Psoas muscle (tissue), 8 donors: ENCODE data around the gene LOC128125822. TPM values are rescaled to one million over a fixed set of nuclear protein-coding genes. Genes with fewer than 3 reads are reported as not detected.

Experiments used
- ATAC-seq, 4 donors: fragments of 200-7000 bp; cut with Tn5 transposase; one replicate each; pipeline ENCODE4 v1.9.1; 2020; ENCODE audit warnings: moderate library complexity in 3 of 4, mild to moderate bottlenecking in 2 of 4
- DNase-seq, 2 donors: peaks; one replicate each; pipeline ENCODE4 v3.0.0-alpha.2; 2020
- H3K27ac ChIP-seq: fragments of 200-600 bp; one replicate; pipeline ENCODE4 v1.8.0; 2022
- H3K27me3 ChIP-seq, 3 donors: fragments of 200-600 bp in 1 of 3; one replicate each; pipeline versions ENCODE4 v1.6.1 to v1.8.0; 2013 to 2022; ENCODE audit warnings: low read length in 2 of 3, mild to moderate bottlenecking in 2 of 3, moderate library complexity in 1 of 3; ENCODE audit not compliant: insufficient read depth in 3 of 3
- H3K36me3 ChIP-seq, 2 donors: fragments of 200-600 bp in 1 of 2; one replicate each; pipeline versions ENCODE4 v1.6.1 to v1.8.0; 2013 to 2022; ENCODE audit warnings: low read depth in 1 of 2, mild to moderate bottlenecking in 1 of 2, moderate library complexity in 1 of 2; ENCODE audit not compliant: insufficient read depth in 1 of 2
- H3K4me1 ChIP-seq: fragments of 200-600 bp; one replicate; pipeline ENCODE4 v1.8.0; 2022
- H3K4me3 ChIP-seq: fragments of 200-600 bp; one replicate; pipeline ENCODE4 v1.8.0; 2022; ENCODE audit warnings: mild to moderate bottlenecking
- H3K9me3 ChIP-seq: fragments of 200-600 bp; one replicate; pipeline ENCODE4 v1.8.0; 2022
- CTCF ChIP-seq: fragments of 200-600 bp; IDR thresholded peaks from one replicate; pipeline ENCODE4 v1.8.0; 2022; ENCODE audit warnings: antibody characterized with exemption
- WGBS, 3 donors: extraction: QIAGEN DNeasy Blood & Tissue Kit; methylation state at CpG; one replicate each; pipeline versions ENCODE4 v1.1.6 to v1.1.7; 2013; 5-methylcytosine and 5-hydroxymethylcytosine counted together
- intact Hi-C, 2 donors: fragments of 100-400 bp; cut with DNase I; formaldehyde crosslinking; loops; one replicate each; pipeline versions ENCODE4 v1.11.0 to v1.14.2; 2022
- polyA plus RNA-seq, 3 donors: library from polyadenylated mRNA; stranded (reverse); fragments of 200-250 nt; gene quantifications; one replicate each; pipeline ENCODE4 v1.2.3, GENCODE V29; 2013
- total RNA-seq, 4 donors: library from RNA; stranded (reverse); fragmentation: NEBNext Ultra II Directional in 2 of 4; extraction: Animal tissue kit (Norgen Biotek cat#: 25700) in 2 of 4; gene quantifications; one replicate each; pipeline versions ENCODE4 v1.2.1 to v1.2.4, GENCODE V29; 2021 to 2023
- donor health status: healthy with polysubstance abuse.
- donor health status: DM: no; HTN: no; CAD: no; lungs with moderate emphysema.
- donor health status: Bipolar disorder and iron deficiency.
- donor health status: healthy.
- donor health status: DM: yes; HTN: yes; CAD: no.
- donor health status: DM: no; HTN: no; CAD: no.
- donor health status: DM: no; HTN: no; CAD: no.
- donor health status: DM: yes; HTN: yes; CAD: no.

The LOC128125822 gene

GRCh38 chr6:63615590-63615989, 43.3 kb downstream of the LOC128125822 start:
- H3K4me3 ChIP-seq: no peak overlapping the region
- no peaks in the 10 kb centered on the region for H3K36me3 ChIP-seq
- intact Hi-C loops: no loop called here
- H3K4me1 ChIP-seq: no peaks in the 10 kb centered on the region
- no peak for TF ChIP-seq CTCF
- no peak for DNase-seq
- peaks cover 0 to 2% (median 0%) of the 10 kb centered on the region in 3 donors for H3K27me3 ChIP-seq
- WGBS, 3 donors: 90 to 100% (median 94%) methylated on average over 1 of the region's 1 CpG
- H3K9me3 ChIP-seq: no peaks in the 10 kb centered on the region
- no peak overlapping the region for H3K27ac ChIP-seq
- no peak for ATAC-seq

Other genes with a start within 250 kb of the LOC128125822 start
- gene PTP4A1, start within 50 bp of the LOC128125822 start, total RNA-seq: 100 to 1,000 TPM; 153 to 202 (median 184) TPM
- 100 to 1,000 TPM; 113 to 159 (median 151) TPM for gene PTP4A1, start within 50 bp of the LOC128125822 start, polyA plus RNA-seq
- gene PHF3, start 63.3 kb downstream of the LOC128125822 start, total RNA-seq: 10 to 100 TPM; 24.0 to 38.6 (median 36.6) TPM
- 10 to 100 TPM in 2 of 3 donors, 1 to 10 TPM in 1; 4.9 to 19.1 (median 10.8) TPM for gene PHF3, start 63.3 kb downstream of the LOC128125822 start, polyA plus RNA-seq